CD4-positive, alpha-beta T cell treated with Interleukin-21 for 1 hour (primary cell): ENCODE results near the gene MBP.
A peak's percentile ranks its signal among the peaks of the same experiment; 100 is the strongest.

Source experiments
- DNase-seq: peaks from one replicate; pipeline ENCODE4 v3.0.0-alpha.2; 2020

MBP gene

GRCh38 chr18:77061281-77061945 lies 71.2 kb downstream of the MBP start:
- no peak for DNase-seq

- no peak for DNase-seq
These were observed 72.4 kb downstream of the MBP start for GRCh38 chr18:77060151-77060550.

DNA sequence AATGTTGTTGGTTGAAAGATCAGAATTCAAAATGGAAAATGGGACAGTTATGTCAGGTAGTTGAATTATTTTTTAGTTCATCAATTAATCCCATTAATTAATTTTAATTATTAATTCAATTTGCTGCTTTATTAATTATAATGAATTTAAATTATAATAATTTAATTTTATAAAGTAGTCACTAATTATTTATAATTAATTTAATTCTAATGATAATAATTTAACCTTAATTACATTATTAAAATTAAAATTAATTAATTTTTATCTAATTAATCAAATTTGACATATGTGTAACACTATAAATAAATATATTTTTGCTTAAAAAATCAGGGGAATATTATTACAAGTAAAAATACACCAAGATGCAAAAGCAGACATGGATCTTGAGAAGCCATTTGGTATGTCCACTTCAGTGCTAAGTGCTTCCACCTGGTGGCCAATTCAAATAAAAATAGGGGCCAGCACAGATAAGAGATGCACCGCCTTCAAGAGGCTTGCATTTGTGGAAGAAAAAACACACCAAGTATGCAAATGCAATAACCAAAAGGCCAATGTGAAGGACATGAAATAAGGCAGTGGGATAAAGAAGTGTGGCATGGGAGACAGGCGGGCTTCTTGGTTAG lies 73.2 kb downstream of the MBP start:
- peak; percentile 64 for DNase-seq

- no peak for DNase-seq
These were observed 74.2 kb downstream of the MBP start for GRCh38 chr18:77058290-77058835.

GRCh38 chr18:77057006-77057395 lies 75.6 kb downstream of the MBP start:
- DNase-seq: no peak

DNA sequence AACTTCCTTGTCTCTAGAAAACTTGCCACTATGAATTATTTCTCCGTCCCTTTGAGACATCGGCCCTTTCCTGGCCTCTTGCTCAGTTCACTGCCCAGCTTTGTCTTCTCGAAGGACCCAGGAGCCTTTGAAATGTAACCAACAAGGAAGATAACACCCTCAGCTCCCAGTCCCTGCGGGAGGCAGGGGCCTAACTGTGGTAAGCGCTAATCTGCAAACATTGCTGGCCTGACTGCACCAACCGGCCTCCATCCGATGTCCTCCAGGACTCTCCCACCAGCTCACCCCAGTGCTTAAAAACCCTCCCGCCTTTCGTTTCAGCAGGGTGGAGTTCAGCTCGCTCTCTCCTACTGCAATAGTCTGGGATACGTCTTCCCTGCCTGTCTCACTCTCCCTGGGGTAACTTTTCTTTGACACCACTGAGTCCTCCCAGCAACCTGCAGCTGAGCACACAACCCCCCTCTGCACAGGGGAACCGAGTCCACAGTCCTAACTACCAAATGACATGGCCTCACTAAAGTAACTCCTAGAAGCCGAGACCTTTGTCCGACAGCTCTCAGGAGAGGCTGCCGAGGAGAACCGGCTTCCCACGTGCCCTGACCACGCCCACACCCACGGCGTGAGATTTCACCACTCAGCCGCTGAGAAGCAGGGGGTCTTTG lies 76.1 kb downstream of the MBP start:
- no peak for DNase-seq

- DNase-seq: no peak
These were observed 76.9 kb downstream of the MBP start for GRCh38 chr18:77055429-77056300.

GRCh38 chr18:77054606-77055428 lies 77.8 kb downstream of the MBP start:
- peak; percentile 85 for DNase-seq

- peak; percentile 40 for DNase-seq
These were observed 78.3 kb downstream of the MBP start for GRCh38 chr18:77054288-77054605.

GRCh38 chr18:77053616-77054287 lies 78.8 kb downstream of the MBP start:
- no peak for DNase-seq

DNA sequence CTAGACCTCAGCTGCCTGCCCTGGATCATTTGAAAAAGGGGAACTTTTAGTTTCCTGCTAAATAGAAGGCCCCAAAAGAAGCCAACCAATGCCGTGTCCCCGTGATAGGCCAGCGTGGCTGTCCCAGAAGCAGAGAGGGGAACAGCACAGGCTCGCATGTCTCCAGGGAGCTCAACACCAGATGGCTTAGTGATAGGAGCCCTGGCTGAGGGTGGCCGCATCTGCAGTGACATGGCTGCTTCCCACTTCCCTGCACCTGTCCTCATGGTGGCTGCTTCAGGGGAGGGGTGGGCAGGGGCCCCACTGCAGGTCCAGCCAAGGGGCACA lies 79.6 kb downstream of the MBP start:
- DNase-seq: no peak

- DNase-seq: no peak
These were observed 80.1 kb downstream of the MBP start for GRCh38 chr18:77052297-77052982.

- DNase-seq: no peak
These were observed 80.8 kb downstream of the MBP start for GRCh38 chr18:77051581-77052296.

DNA sequence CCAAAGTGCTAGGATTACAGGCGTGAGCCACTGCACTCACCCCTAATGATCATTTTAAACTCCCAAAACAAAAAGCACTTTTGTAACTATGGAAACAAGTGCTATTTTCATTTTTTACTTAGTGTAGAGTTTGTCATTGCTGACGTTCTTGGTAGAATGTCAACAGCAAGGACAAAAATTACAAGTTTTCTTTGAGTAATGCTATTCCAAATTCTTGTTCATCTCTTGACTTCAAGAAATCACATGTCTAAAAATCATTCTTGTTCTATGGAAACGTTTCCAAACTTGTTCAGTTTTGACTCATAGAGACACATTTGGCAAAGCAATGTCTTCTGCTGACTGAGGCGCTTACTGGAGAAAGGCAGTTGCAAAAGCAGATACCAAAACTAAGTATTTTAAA lies 82.6 kb downstream of the MBP start:
- DNase-seq: no peak

GRCh38 chr18:77047803-77048419 lies 84.7 kb downstream of the MBP start:
- DNase-seq: no peak

GRCh38 chr18:77046994-77047393 lies 85.6 kb downstream of the MBP start:
- DNase-seq: no peak

DNA sequence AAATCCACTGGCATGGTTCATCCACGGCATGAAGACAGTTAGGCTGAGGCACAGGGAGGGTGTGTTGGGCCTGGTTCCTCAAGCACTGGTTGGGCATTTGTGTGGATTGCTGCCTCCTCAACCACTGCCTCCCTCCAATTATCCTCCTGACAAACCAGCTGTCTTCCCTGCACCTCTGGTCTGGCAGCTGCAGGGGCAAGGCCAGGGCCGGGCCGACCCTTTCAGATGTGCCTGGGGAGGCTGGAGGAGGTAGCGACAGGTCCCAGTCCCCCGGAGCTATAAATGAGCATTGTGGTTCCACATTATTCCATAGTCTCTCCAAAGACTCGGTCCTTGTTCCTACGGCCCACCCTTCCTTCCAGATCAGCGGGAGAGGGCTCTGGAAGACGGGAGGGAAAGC lies 86.2 kb downstream of the MBP start:
- DNase-seq: no peak

DNA sequence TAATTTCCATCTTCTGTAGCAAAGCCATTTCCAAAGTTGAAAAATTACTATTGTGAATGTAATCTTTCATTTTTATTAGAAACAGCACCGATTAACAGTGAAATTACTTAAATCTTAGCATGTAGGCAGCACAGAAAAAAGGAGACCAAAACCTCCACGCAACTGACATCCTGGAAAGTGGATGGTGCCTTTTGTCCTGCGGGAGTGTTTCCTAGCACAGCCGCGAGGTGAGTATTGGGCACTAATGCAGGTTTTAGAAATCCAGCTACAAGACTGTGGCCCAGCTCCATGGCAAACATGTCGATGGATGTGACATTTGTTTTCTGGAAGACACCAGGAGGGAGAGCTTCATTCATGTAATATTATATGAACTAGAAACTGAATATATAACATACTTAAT lies 86.9 kb downstream of the MBP start:
- DNase-seq: no peak

DNA sequence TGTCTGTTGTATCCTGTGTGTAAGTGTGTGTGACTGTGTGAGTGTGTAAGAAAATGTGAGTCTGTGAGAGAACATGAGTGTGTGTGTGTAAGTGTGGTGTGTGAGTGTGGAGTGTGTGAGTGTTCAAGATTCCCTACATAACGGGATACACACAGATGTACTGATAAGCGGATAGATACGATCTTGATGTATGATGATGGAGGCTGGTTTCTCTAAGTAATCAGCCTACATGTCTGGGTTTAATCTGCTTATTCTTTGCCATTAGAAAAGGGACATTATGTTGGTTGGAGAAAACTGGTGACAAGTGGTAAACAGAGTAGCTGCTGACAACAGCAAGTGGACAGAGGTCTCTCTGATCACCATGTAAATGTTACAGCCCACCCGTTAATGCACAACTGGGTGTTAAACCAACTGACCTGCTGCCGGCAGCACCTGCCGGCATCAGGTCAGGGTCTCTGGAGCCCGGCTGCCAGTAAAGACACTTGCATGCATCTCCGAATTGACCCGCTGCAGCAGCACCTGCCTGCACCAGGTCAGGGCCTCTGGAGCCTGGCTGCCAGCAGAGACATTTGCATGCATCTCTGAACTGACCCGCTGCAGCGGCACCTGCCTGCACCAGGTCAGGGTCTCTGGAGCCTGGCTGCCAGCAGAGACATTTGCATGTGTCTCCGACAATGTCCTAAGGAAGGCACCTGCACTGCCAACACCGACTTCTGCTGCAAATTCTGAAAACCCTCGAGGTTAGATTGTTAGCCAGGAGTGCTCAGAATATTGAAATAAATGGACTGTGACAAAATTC lies 87.5 kb downstream of the MBP start:
- no peak for DNase-seq
